Activated naive CD8-positive, alpha-beta T cell treated with anti-CD3 and anti-CD28 coated beads for 36 hours (primary cell): ENCODE measurements around the gene CCDC27. TPM values are rescaled to one million over a fixed set of nuclear protein-coding genes. Genes with fewer than 3 reads are reported as not detected.

ENCODE experiments used
- DNase-seq: peaks from one replicate; pipeline ENCODE4 v3.0.0; 2021
- H3K27ac Mint-ChIP-seq: one replicate; pipeline ENCODE4 v1.8.0; 2022; ENCODE audit warnings: mild to moderate bottlenecking, moderate library complexity, mixed read lengths
- H3K27me3 Mint-ChIP-seq: one replicate; pipeline ENCODE4 v1.8.0; 2022; ENCODE audit warnings: mild to moderate bottlenecking, mixed read lengths
- H3K36me3 Mint-ChIP-seq: one replicate; pipeline ENCODE4 v1.8.0; 2021; ENCODE audit warnings: mild to moderate bottlenecking, mixed read lengths
- H3K4me1 Mint-ChIP-seq: one replicate; pipeline ENCODE4 v1.8.0; 2021; ENCODE audit warnings: mixed read lengths
- H3K4me3 Mint-ChIP-seq: one replicate; pipeline ENCODE4 v1.8.0; 2022; ENCODE audit warnings: mild to moderate bottlenecking, moderate library complexity, mixed read lengths
- H3K9me3 Mint-ChIP-seq: one replicate; pipeline ENCODE4 v1.8.0; 2022; ENCODE audit warnings: mixed read lengths
- total RNA-seq, 2 experiments: library from RNA; stranded (reverse); gene quantifications; one replicate each; pipeline ENCODE4 v1.2.3, GENCODE V29; 2021

Gene CCDC27
- total RNA-seq, result not detected

DNA sequence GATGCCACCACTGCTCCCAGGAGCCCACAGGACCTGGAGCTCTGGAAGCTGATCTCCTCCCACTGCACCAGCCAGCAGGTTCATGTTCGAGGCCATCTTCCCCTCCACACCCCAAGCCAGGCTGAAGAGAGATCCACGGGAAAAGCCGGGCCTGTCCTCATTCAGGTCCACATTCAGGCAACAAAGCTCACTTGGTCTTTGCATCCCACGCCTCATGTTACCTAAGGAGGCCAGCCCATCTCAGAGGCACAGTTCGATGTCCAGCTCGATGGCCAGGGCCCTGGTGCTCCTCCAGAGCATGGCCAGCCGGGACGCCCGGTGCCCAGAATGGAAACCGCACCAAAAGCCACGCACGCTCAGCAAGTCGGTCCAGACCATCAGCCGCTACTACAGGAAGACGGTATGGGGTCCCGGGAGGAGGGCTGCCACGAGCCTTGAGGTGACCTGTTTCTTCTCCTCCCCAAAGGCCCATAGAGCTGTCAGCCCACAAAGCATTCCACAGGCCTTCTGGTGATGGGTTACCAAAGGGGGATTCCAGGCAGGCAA is at the start of gene CCDC27:
Gene CCDC27, plus strand, starts transcription at position 51 of the 546 bp plus-strand sequence. Its CDS starts 32 bp downstream, at position 83.
- no peak for DNase-seq
- no peak within 1 kb of the TSS for H3K27ac Mint-ChIP-seq
- no peak within 1 kb of the TSS for H3K4me3 Mint-ChIP-seq

DNA sequence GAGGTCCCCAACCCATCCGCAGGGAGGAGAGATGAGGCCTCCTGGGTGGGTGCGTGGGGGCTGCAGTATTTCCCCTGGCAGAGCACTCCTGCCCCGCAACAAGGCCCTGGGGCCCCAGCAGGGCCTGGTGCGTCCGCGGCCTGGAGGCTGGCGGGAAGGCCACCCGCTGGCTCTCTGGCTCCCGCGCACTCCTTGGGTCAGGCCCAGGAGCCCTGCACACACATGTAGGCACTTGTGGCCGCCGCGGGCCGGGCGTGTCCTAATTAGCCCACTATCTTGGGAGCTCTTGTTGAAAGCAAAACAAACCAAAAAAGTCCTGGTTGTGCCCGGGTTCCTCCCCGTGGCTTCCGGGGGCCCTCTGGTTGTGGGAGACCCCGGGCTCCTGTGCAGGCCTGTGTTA is 49.7 kb upstream of the CCDC27 start:
- Mint-ChIP-seq H3K27ac (no peak overlapping the region), H3K9me3 (no peaks in the 10 kb centered on the region), H3K27me3 (peaks cover 6% of the 10 kb centered on the region), H3K4me1 (no peaks in the 10 kb centered on the region), H3K4me3 (no peak overlapping the region), H3K36me3 (no peaks in the 10 kb centered on the region)
- no peak for DNase-seq

More for the DNA sequence above, at the start of gene CCDC27:
- peaks cover 5% of the 10 kb centered on the region for H3K4me1 Mint-ChIP-seq
- H3K9me3 Mint-ChIP-seq, result no peaks in the 10 kb centered on the region
- no peaks in the 10 kb centered on the region for H3K27me3 Mint-ChIP-seq
- no peaks in the 10 kb centered on the region for H3K36me3 Mint-ChIP-seq

DNA sequence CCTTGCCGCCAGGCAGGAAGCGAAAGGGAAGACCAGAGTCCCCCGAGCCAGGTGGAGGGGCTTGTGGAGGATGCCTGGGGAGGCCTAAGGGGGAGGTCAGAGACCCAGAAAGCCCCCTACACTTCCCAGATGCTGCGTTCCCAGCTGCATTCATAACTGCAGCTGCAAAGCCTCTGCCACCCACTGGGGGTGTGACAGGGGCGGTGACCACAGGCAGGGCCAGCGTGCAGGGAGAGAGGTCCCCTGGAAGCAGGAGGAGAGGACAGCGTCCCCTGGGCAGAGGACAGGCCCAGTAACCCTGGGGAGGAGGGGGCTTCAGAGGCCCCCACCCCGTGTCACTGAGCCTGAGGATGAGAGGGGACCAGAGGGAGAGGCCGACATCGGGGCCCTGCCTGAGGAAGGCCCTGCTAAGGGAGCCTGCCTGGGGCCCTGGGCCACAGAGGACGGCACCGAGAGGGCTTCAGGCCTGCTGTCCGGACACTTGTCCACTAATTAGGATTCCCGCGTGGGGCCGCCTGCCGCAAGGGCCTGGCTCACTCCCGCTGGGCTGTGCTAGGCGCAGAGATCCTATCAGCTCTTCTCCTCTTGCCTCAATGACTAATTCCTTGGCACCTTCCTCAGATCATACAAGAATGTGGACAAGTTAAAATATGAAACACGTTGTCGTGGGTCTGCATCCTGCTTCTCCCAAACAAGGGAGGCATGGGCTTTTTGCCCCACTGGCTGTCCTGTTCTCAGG is 49.1 kb upstream of the CCDC27 start:
- Mint-ChIP-seq H3K4me3 (no peak overlapping the region), H3K27me3 (peaks cover 6% of the 10 kb centered on the region), H3K4me1 (no peaks in the 10 kb centered on the region), H3K36me3 (no peaks in the 10 kb centered on the region), H3K27ac (no peak overlapping the region), H3K9me3 (no peaks in the 10 kb centered on the region)
- DNase-seq, result no peak

DNA sequence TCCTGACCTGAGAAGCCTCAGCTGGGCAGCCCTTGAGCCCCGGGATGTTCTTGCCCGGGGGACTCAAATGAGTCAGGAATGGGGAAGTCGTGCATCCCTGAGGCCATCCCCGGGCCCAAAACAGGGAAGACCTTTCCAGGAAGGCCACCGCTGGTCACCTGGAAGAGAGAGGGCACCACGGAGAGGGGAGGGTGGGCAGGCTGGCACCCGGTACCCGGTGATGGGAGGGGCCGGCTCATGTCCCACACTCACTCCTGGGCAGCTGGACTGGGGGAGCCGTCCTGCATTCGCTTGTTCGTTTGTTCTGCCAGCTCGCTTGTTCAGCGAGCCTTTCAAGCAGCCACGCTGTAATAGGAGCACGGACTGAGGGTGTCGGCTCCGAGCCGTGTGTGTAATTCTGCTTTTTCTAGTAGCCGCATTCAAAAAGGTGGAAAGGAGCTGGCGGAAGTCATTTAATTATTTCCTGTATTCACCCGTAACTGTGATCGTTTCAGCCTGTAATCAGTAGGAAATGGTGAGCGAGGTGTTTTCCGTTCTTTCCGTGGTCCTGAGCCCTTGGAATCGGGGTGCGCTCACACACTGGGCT is 48.4 kb upstream of the CCDC27 start:
- H3K36me3 Mint-ChIP-seq, result no peaks in the 10 kb centered on the region
- H3K9me3 Mint-ChIP-seq, result no peaks in the 10 kb centered on the region
- no peak overlapping the region for H3K27ac Mint-ChIP-seq
- H3K4me3 Mint-ChIP-seq, result no peak overlapping the region
- peaks cover 6% of the 10 kb centered on the region for H3K27me3 Mint-ChIP-seq
- no peaks in the 10 kb centered on the region for H3K4me1 Mint-ChIP-seq
- DNase-seq, result no peak

DNA sequence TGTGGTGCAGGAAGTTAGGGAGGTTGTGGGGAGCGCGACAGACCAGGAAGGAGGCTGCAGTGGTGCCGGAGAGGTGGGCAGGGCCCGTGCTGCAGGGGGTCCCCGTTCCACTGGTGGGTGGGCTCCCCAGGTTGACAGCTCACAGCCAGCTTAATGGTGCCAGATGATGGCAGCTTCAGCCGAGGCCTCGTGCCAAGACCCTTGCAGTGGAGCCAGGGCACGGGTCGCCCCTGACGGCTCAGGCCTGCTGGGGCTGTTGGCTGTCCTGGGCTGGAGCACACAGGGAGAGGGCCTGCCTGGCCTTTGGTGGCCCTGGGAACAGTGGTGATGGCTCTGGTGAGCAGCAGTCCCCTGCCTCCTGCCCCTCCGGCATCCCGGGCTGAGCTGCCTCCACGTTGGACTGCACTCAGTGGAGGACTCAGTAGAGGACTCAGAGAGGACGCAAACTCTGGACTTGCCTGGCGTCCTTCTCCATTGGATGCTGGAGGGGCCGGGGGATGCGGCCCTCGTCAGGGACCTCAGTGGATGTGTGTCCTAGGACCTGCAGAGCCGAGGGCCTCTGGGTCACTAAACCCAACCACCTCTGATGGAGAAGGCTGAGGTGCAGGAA is 46.8 kb upstream of the CCDC27 start:
- no peaks in the 10 kb centered on the region for H3K36me3 Mint-ChIP-seq
- peaks cover 6% of the 10 kb centered on the region for H3K27me3 Mint-ChIP-seq
- no peaks in the 10 kb centered on the region for H3K9me3 Mint-ChIP-seq
- DNase-seq, result no peak
- H3K4me1 Mint-ChIP-seq, result no peaks in the 10 kb centered on the region
- H3K4me3 Mint-ChIP-seq, result no peak overlapping the region
- no peak overlapping the region for H3K27ac Mint-ChIP-seq

DNA sequence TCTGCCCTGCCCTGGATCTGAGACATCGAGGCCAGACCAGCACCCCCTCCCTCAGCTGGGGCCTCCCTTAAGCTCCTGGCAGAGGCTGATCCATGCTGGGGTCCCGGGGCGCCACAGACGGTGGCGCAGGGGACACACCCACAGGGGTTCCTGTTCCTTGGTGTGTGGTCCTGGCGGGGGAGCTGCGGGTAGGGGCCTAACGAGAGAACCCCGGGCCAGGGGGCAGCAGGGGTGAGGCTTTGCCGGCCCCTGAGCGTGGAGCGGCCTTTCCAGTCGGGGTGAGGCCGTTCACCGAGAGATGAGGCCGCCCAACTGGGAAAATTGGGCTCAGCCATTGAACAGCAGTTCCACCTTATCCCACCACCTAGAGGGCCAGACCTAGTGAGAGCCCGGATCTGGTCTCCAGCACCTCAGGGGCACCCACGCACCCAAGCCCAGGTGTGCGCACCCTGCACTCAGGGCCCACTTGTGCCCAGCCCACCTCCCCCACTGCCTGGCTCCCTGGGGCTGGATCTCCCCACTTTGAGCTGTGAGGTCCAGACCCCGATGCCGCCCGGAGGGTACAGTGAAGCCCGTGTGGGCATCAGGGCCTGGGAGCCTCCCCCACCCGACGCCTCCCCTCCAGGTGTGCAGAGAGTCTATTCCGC is 45.5 kb upstream of the CCDC27 start:
- Mint-ChIP-seq H3K27ac (no peak overlapping the region), H3K4me3 (no peak overlapping the region), H3K4me1 (no peaks in the 10 kb centered on the region), H3K9me3 (no peaks in the 10 kb centered on the region), H3K27me3 (peaks cover 10% of the 10 kb centered on the region), H3K36me3 (no peaks in the 10 kb centered on the region)
- no peak for DNase-seq

DNA sequence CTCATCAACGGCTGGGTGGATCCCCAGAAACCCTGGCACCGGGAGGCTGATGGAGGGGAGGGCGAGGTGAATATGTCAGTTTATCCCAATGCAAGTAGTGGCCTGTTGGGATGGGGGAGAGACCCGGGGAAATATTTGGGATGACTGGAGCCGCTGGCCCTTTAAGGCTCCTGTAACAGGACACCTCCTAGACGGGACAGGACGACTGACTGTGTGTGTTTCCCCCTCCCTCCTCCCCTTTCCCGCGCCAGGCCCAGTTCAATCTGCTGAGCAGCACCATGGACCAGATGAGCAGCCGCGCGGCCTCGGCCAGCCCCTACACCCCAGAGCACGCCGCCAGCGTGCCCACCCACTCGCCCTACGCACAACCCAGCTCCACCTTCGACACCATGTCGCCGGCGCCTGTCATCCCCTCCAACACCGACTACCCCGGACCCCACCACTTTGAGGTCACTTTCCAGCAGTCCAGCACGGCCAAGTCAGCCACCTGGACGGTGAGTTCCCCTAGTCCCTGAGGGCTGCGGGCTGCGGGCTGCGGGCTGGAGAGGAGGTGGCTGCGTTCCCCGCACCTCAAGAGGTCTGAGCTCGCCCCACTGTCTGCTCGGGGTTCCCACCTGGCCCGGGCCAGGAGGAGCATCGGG is 44.8 kb upstream of the CCDC27 start:
- H3K4me1 Mint-ChIP-seq, result no peaks in the 10 kb centered on the region
- DNase-seq, result no peak
- H3K27ac Mint-ChIP-seq, result no peak overlapping the region
- H3K9me3 Mint-ChIP-seq, result no peaks in the 10 kb centered on the region
- no peaks in the 10 kb centered on the region for H3K36me3 Mint-ChIP-seq
- H3K27me3 Mint-ChIP-seq, result peaks cover 15% of the 10 kb centered on the region
- H3K4me3 Mint-ChIP-seq, result no peak overlapping the region

DNA sequence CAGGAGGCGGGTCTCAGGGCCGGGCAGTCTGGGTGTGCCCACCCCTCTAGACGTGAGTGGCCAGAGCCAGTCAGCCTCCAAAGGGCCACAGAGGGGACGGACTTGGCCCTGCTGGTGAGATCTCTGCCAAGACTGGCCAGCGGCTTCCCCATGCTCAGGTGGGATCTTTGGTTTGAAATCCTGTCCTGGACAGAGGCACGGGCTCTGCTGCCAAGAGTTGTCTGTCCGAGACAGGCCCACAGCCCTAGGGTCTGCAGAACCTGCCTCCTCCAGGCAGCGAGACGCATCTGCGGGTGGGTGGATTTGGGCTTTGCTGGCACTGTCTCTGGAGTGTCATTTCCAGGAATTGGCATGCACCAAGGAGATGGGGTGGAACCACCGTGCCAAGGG is 44.3 kb upstream of the CCDC27 start:
- no peak overlapping the region for H3K4me3 Mint-ChIP-seq
- no peaks in the 10 kb centered on the region for H3K4me1 Mint-ChIP-seq
- H3K27me3 Mint-ChIP-seq, result peaks cover 15% of the 10 kb centered on the region
- H3K27ac Mint-ChIP-seq, result no peak overlapping the region
- no peak for DNase-seq
- no peaks in the 10 kb centered on the region for H3K36me3 Mint-ChIP-seq
- H3K9me3 Mint-ChIP-seq, result no peaks in the 10 kb centered on the region

DNA sequence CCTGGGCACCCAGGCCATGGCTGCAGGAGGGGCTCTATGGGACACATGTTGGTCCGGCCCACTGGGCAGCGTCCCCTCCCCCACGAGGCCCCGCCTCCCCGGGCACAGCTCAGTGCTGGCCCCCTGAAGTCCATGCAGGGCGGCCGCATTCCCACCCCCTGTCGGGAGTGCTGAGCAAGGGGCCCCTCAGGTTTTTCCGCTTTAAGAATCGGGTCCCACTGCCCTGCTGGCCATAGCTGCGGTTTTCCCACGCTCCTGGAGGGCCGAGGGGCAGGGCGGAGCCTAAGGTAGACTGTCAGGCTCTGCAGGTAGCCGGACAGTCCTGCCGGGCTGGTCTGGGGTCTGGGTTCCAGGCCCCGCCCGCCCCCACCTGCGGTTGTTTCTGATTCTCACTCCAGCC is 43.5 kb upstream of the CCDC27 start:
- Mint-ChIP-seq H3K4me3 (no peak overlapping the region), H3K27ac (no peak overlapping the region), H3K4me1 (no peaks in the 10 kb centered on the region), H3K36me3 (no peaks in the 10 kb centered on the region), H3K9me3 (no peaks in the 10 kb centered on the region), H3K27me3 (peaks cover 15% of the 10 kb centered on the region)
- no peak for DNase-seq

DNA sequence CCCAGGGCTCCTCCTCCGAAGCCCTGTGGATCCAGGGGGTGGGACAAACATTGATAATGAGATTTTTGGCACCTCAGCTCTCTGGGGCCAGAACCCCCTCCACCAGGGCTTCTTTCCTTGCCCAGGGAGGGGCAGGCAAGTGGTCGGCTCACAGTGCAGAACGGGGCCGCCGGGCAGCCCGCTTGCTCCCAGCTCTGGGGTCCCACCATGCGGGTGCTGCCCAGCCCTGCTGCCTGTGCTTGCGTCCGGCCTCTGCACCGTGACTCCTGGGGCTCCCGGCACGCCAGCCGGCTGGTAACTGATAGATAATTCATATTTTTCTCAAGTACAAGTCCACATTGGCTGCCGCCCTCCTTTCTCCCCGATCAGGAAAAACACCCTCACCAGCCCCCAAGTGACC is 42.0 kb upstream of the CCDC27 start:
- Mint-ChIP-seq H3K4me3 (no peak overlapping the region), H3K27me3 (peaks cover 15% of the 10 kb centered on the region), H3K9me3 (no peaks in the 10 kb centered on the region), H3K36me3 (no peaks in the 10 kb centered on the region), H3K27ac (no peak overlapping the region), H3K4me1 (no peaks in the 10 kb centered on the region)
- no peak for DNase-seq

DNA sequence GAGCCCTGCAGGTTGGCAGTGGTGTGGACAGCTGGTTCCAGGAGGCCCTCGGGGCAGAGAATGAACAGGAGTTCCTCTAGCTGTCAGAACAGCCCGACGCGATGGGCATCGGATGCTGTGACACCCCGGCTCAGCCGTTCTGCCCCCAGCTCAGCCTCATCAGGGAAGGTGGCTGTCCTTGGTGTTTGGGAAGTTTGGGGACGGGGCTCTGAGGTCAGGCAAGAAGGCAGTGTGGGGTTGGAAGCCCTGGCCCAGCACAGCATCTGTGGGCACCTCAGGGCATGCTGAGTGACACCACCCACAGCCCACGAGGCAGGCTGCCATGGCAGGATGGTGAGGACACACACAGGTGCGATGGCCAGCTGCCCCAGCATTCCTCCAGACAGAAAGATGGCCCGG is 40.9 kb upstream of the CCDC27 start:
- Mint-ChIP-seq H3K27ac (no peak overlapping the region), H3K9me3 (no peaks in the 10 kb centered on the region), H3K27me3 (peaks cover 15% of the 10 kb centered on the region), H3K4me1 (no peaks in the 10 kb centered on the region), H3K4me3 (no peak overlapping the region), H3K36me3 (no peaks in the 10 kb centered on the region)
- DNase-seq, result no peak

DNA sequence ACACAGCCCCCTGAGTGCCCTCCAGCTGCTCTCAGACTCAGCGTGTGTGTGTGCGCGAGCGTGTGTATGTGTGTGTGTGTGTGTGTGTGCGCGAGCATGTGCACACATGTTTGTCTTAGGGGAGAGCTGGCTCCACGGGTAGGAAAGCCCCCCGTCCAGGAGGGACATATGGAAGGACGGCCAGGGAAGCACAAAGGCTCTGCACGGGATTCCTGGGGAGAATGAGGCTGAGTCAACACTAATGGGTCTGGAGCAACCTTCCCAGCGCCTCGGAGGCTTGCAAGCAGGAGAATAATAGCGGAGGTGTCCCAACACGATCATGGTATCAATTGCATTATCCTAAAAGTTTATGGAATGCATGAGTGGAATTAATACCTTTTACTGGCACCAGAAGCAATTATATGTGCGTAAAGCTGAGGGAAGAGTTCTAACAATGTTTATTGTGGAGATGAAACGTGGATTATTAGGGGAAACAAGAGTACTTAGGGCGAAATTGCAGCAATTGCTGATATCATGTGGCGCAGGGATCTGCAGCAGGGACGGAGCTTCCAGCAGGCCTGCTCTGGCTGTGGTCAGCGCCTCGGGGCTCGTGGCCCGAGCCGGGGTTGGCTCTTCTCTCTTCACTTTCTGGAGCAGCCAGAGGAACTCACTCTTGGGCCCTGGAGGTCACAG is 40.3 kb upstream of the CCDC27 start:
- no peak overlapping the region for H3K27ac Mint-ChIP-seq
- no peaks in the 10 kb centered on the region for H3K4me1 Mint-ChIP-seq

DNA sequence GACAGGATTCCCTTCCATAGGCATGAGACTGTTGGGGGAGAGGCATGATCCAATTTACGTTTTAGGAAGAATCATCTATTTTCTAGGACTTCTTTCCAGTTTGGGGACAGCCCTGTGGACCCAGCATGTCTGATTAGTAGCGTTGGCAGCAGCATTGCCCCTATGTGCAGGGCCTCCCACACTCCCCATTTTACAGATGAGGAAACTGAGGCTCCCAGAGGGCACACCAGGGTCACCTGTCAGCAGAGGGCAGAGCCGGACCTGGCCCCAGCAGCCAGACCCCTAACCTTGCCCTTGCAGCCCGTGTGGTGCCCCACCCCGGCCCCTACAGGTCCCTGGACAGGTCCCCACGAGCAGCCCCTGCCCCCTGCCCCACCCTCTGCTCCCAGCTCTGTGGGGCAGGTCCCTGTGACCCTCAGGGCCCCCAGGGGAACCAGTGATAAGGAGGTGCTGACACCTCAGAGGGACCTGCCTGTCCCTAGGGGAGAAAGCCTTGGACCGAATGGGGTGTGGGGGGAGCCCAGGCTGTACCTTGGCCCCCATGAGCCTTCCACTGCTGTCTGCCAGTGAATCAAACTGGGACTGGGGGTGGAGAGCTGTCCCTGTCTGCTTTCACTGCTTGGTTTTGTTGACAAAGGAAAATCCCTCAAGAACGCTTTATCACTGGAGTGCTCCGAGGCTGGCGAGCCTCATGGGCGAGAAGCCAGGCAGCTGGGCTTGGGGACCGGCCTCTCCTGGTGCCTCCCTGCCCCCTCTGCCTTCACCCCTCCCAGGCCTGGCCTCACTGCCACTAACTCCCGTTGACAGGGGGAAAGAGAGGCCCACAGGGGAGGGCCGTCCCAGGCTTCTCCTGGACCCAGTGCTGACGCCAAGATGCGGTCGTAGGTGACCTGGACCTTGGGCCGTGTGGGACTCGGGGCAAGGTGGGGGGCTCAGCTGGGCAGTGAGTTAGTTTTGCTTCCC is 39.4 kb upstream of the CCDC27 start:
- no peak overlapping the region for H3K4me3 Mint-ChIP-seq
- no peaks in the 10 kb centered on the region for H3K36me3 Mint-ChIP-seq

More for the DNA sequence above, 40.3 kb upstream of the CCDC27 start:
- Mint-ChIP-seq H3K27me3 (peaks cover 15% of the 10 kb centered on the region), H3K36me3 (no peaks in the 10 kb centered on the region), H3K4me3 (no peak overlapping the region), H3K9me3 (no peaks in the 10 kb centered on the region)
- DNase-seq, result no peak

More for the DNA sequence above, 39.4 kb upstream of the CCDC27 start:
- H3K4me1 Mint-ChIP-seq, result no peaks in the 10 kb centered on the region
- H3K27me3 Mint-ChIP-seq, result peaks cover 11% of the 10 kb centered on the region
- H3K9me3 Mint-ChIP-seq, result no peaks in the 10 kb centered on the region
- H3K27ac Mint-ChIP-seq, result no peak overlapping the region
- no peak for DNase-seq
